SH-SY5Y (cell line): ENCODE measurements around the gene GALNT5.

Source experiments
- GATA2 ChIP-seq: IDR thresholded peaks from 2 replicates; pipeline ENCODE4 v1.6.1; 2011; ENCODE audit warnings: mild to moderate bottlenecking, low read depth, low read length
- GATA3 ChIP-seq: IDR thresholded peaks from 2 replicates; pipeline ENCODE4 v1.6.1; 2011; ENCODE audit warnings: low read depth, mild to moderate bottlenecking, low read length, moderate library complexity

GRCh38 chr2:157334335-157334734 is 76.8 kb downstream of the GALNT5 start:
- TF ChIP-seq GATA3 = no peak
- no peak for TF ChIP-seq GATA2
